Heart left ventricle (tissue), 13 donors: ENCODE results near the gene VPS33A.

ENCODE experiments used
- CTCF ChIP-seq, 12 donors: fragments of 200-600 bp; sonication (generic) in 4 of 12; IDR thresholded peaks; one replicate each; pipeline versions ENCODE4 v1.5.0 to v1.8.0; 2018 to 2022; ENCODE audit warnings: antibody characterized with exemption in 12 of 12, mild to moderate bottlenecking in 5 of 12
- POLR2A ChIP-seq, 2 donors: fragments of 450-650 bp; IDR thresholded peaks; one replicate each; pipeline ENCODE4 v1.6.1; 2017; ENCODE audit warnings: antibody characterized with exemption in 2 of 2, mild to moderate bottlenecking in 2 of 2, moderate library complexity in 2 of 2
- donor health status: ischemic (EF 13 %, LVEDD 7.1; RV severe dilation, severe dysfunction).
- donor health status: DM: no; HTN: yes; CAD: no.
- donor health status: DM: no; HTN: no; CAD: no.
- donor health status: ischemic (EF 25% LVEDD 6.9; RV normal size, moderate dysfunction).
- donor health status: ischemic (EF 25% LVEDD 5.7; RV mildly dilated, moderate dysfunction).
- donor health status: ischemic (EF 35%, LVEDD 5.7; RV mildly dilated, moderate dysfunction).
- donor health status: nonischemic (EF 11% LVEDD 7.7; RV severe dilation, severe dysfunction).
- donor health status: DM: yes; HTN: yes; CAD: no.
- donor health status: PGD.
- donor health status: ischemic (EF 29% LVEDD 5.4; RV normal size, mild dysfunction).
- donor health status: nonischemic (EF 23%, LVEDD 6.1; RV moderate dilation, normal function).

- no peak for TF ChIP-seq CTCF (IDR thresholded peaks at IDR 0.05)
- no peak for TF ChIP-seq POLR2A (IDR thresholded peaks at IDR 0.05)
These were observed 83.3 kb downstream of the VPS33A start, which contains the start of gene LRRC43 for GRCh38 chr12:122182887-122183587.
